GM12865 (cell line): ENCODE data around the gene RLN3.
"Not testable (repeated sequence)": the region's sequence is repeated elsewhere in the genome, so short reads cannot be mapped to it uniquely, and the experiment has no call there.

ENCODE experiments used
- DNase-seq: peaks from one replicate; pipeline ENCODE4 v3.0.0; 2010; ENCODE audit warnings: low read depth
- H3K4me3 ChIP-seq: 2 replicates; pipeline ENCODE4 v1.5.1; 2011; ENCODE audit warnings: mild to moderate bottlenecking, low read depth, low read length, control low read depth
- CTCF ChIP-seq: IDR thresholded peaks from 2 replicates; pipeline ENCODE4 v1.5.1; 2011; ENCODE audit warnings: low read length, control low read depth, low read depth, inconsistent platforms; ENCODE audit not compliant: insufficient read depth; ENCODE audit errors: missing control alignments

RLN3 gene

DNA sequence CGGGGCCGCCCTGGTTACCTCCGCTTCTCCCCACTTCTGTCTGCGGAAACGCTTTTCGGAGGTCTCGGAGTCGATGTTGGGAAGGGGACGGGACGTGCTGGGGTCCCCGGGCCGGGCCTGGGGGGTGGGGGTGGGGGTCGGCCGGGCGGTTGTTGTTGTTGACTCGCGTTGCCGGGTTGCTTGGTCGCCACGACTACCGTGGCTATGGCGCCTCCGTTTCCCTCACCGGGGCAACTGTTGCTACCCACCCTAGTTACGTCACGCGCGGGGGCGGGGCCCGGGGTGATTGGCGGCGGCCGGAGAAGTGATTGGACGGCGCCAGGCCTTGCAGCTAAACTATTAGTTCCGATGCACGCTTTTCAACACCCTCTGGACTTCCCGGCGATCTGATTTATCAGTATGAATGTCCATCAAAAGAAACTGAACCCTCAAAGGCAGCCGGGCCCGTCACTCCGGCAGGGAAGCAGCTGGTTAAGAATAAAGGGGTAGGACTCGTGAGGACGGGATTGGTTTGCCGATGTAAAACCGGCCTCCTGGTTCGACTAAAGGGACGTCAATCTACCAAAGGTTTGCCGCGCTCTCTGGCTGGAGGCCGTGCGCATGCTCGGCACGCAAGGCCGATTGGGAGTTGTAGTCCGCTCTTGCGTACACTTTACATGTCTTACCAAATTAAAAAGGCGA is 21.7 kb upstream of the RLN3 start, which contains the start of gene RFX1:
Gene RFX1, minus strand, starts transcription at position 236 of the 681 bp plus-strand sequence. CDS start 12,477 bp downstream, outside the sequence.
- TF ChIP-seq CTCF = no peak
- DNase-seq = peak; percentile 100
- peak within 1 kb of the TSS; percentile 79 for H3K4me3 ChIP-seq

DNA sequence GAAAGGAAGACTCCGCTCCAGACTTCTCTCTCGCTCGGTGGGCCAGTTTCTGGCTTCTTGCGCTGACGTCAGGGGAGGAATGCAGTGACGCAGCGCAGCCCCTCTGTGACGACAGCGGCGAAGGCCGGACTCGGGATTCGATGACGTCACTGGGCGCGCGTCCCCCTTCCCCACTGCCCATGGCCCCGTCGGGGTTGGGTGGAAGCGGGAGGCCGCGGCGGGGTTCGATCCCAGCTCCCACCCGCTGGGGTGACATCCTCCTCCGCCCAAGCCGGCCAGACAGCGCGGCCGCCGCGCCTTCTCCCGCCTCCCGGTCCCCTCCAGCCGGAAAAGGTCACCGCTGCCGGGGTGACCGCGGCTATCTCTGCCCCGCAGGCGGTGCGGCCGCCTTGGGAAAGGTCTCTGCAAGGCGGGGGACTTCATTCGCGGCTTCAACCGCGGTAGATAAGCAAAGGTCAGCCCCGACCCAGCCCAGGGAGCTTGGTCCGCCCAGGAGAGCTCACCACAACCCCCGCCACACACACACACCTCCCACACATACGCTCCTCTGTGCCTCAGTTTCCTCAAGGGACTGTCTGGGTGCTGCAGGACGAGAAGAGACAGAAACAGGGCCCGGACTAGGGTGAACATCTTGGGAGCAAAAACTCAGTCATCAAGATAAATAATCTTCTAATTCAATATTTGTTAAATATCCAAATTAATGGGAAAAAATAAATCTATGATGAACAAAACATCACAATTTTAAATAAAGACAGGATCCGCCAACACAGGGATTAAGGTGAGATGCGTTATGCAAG is 21.0 kb upstream of the RLN3 start:
- DNase-seq = no peak

DNA sequence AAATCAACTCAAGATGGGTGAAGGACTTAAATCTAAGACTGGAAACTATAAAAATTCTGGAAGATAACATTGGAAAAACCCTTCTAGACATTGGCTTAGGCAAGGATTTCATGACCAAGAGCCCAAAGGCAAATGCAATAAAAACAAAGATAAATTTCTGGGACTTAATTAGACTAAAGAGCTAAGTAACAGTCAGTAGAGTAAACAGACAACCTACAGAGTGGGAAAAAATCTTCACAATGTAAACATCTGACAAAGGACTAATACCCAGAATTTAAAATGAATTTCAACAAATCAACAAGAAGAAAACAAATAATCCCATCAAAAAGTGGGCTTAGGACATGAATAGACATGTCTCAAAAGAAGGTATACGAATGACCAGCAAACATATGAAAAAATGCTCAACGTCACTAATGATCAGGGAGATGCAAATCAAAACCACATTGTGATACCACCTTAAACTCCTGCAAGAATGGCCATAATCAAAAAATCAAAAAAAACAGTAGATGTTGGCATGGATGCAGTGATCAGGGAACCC is 15.5 kb upstream of the RLN3 start:
- no peak overlapping the region for H3K4me3 ChIP-seq
- no peak for TF ChIP-seq CTCF
- DNase-seq = peak; percentile 21

More for the DNA sequence above, 21.0 kb upstream of the RLN3 start:
- peak overlapping the region; percentile 76 for H3K4me3 ChIP-seq
- no peak for TF ChIP-seq CTCF

DNA sequence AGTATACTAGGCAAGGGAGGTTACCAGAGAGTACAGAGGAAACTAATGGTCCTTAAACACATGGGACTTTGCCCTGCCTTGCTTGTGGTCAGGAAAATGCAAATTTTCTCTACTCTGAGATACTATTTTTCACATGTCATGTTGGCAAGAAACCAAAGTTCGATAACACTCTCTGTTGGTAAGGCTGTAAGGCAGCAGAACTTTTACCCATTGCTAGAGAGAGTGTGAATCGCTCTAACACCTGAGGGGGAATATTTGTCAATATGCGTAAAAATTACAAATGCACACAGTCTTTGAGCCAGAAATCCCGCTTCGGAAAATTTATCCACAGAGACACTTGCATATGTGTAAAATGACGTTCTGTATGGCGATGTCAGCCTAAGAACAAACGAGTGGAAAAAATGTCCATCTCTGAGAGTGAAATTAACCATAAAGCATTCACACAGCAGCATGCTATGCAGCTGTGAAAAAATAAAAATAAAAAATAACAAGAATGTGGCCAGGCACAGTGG is 12.4 kb upstream of the RLN3 start:
- DNase-seq = peak; percentile 92
- no peak for TF ChIP-seq CTCF
- H3K4me3 ChIP-seq = peak overlapping the region; percentile 39

GRCh38 chr19:14019100-14019499 is 8.8 kb upstream of the RLN3 start:
- peak; percentile 18 for DNase-seq
- no peak overlapping the region for H3K4me3 ChIP-seq
- TF ChIP-seq CTCF = no peak

GRCh38 chr19:14019739-14020138 is 8.2 kb upstream of the RLN3 start:
- H3K4me3 ChIP-seq, DNase-seq: not testable (repeated sequence)

GRCh38 chr19:14021474-14021873 is 6.5 kb upstream of the RLN3 start:
- H3K4me3 ChIP-seq = no peak overlapping the region
- no peak for DNase-seq
- no peak for TF ChIP-seq CTCF
